Measurements from ENCODE around the gene MYOM1. TPM values are rescaled to one million over a fixed set of nuclear protein-coding genes. Genes with fewer than 3 reads are reported as not detected.
A peak's percentile ranks its signal among the peaks of the same experiment; 100 is the strongest.

MYOM1 gene
- total RNA-seq, 1 donor from 2014 or later = 19.9 TPM

- DNase-seq (ENCODE audit: low spot score) (no peak), ATAC-seq (no peak)
- intact Hi-C loops (cut with DNase I) = no loop called here
Measured at GRCh38 chr18:3251249-3251962, 31.6 kb upstream of the MYOM1 start.

- intact Hi-C loops (cut with DNase I) = no loop called here
- ATAC-seq (no peak), DNase-seq (ENCODE audit: low spot score) (no peak)
Measured at GRCh38 chr18:3250237-3251107, 30.7 kb upstream of the MYOM1 start.

- intact Hi-C loops (cut with DNase I) = no loop called here
- ATAC-seq (no peak), DNase-seq (ENCODE audit: low spot score) (no peak)
Measured at GRCh38 chr18:3248658-3249359, 29.0 kb upstream of the MYOM1 start.

- DNase-seq (ENCODE audit: low spot score) (no peak), ATAC-seq (peak; percentile 0)
- intact Hi-C loops (cut with DNase I) = no loop called here
Measured at GRCh38 chr18:3248062-3248657, 28.4 kb upstream of the MYOM1 start.

- ATAC-seq (peak; percentile 95), DNase-seq (ENCODE audit: low spot score) (peak; percentile 98)
- intact Hi-C loops (cut with DNase I) = no loop called here
Measured at GRCh38 chr18:3247240-3248061, 27.7 kb upstream of the MYOM1 start, which contains the start of gene MYL12A. TSS of gene MYL12A (plus strand) at chr18:3247801. CDS start at chr18:3253248, 5,447 bp downstream.

GRCh38 chr18:3246635-3247239, 27.0 kb upstream of the MYOM1 start:
- ATAC-seq = peak; percentile 42
- DNase-seq (ENCODE audit: low spot score) = peak; percentile 67
- intact Hi-C loops (cut with DNase I) = no loop called here

- DNase-seq (ENCODE audit: low spot score) (peak; percentile 92), ATAC-seq (peak; percentile 88)
- intact Hi-C loops (cut with DNase I) = no loop called here
Measured at GRCh38 chr18:3245853-3246634, 26.3 kb upstream of the MYOM1 start.

GRCh38 chr18:3245185-3245564, 25.4 kb upstream of the MYOM1 start:
- ATAC-seq = no peak
- no peak for DNase-seq (ENCODE audit: low spot score)
- intact Hi-C loops (cut with DNase I) = no loop called here

GRCh38 chr18:3238742-3239141, 19.0 kb upstream of the MYOM1 start:
- intact Hi-C loops (cut with DNase I) = loop anchor here (5.0 kb wide), 1 partner anchor 1796 kb away; no protein-coding TSS in a partner anchor
- ATAC-seq = no peak
- no peak for DNase-seq (ENCODE audit: low spot score)

- ATAC-seq (no peak), DNase-seq (ENCODE audit: low spot score) (no peak)
- intact Hi-C loops (cut with DNase I) = loop anchor here (5.0 kb wide), 1 partner anchor 1794 kb away; no protein-coding TSS in a partner anchor
Measured at GRCh38 chr18:3236470-3236869, 16.7 kb upstream of the MYOM1 start.

GRCh38 chr18:3235846-3236245, 16.1 kb upstream of the MYOM1 start:
- intact Hi-C loops (cut with DNase I) = loop anchor here (5.0 kb wide), 1 partner anchor 1794 kb away; no protein-coding TSS in a partner anchor
- DNase-seq (ENCODE audit: low spot score) = no peak
- ATAC-seq = no peak

- no peak for DNase-seq (ENCODE audit: low spot score)
- intact Hi-C loops (cut with DNase I) = no loop called here
- ATAC-seq = no peak
Measured at GRCh38 chr18:3234457-3234856, 14.7 kb upstream of the MYOM1 start.

GRCh38 chr18:3233433-3234168, 13.8 kb upstream of the MYOM1 start:
- ATAC-seq = no peak
- intact Hi-C loops (cut with DNase I) = no loop called here
- DNase-seq (ENCODE audit: low spot score) = no peak

- DNase-seq (ENCODE audit: low spot score) = no peak
- intact Hi-C loops (cut with DNase I) = no loop called here
- no peak for ATAC-seq
Measured at GRCh38 chr18:3233004-3233403, 13.2 kb upstream of the MYOM1 start.

- ATAC-seq (no peak), DNase-seq (ENCODE audit: low spot score) (no peak)
- intact Hi-C loops (cut with DNase I) = no loop called here
Measured at GRCh38 chr18:3230401-3231334, 10.9 kb upstream of the MYOM1 start.
